Superior temporal gyrus (tissue), 1 donor: ENCODE data around the gene TSC22D1.

Experiments
- DNase-seq: peaks from one replicate; pipeline ENCODE4 v3.0.0-alpha.2; 2016; ENCODE audit errors: extremely low spot score

Gene TSC22D1

GRCh38 chr13:44452418-44452817 lies 123.7 kb downstream of the TSC22D1 start:
- DNase-seq: no peak

GRCh38 chr13:44451651-44452050 lies 124.5 kb downstream of the TSC22D1 start:
- no peak for DNase-seq

DNA sequence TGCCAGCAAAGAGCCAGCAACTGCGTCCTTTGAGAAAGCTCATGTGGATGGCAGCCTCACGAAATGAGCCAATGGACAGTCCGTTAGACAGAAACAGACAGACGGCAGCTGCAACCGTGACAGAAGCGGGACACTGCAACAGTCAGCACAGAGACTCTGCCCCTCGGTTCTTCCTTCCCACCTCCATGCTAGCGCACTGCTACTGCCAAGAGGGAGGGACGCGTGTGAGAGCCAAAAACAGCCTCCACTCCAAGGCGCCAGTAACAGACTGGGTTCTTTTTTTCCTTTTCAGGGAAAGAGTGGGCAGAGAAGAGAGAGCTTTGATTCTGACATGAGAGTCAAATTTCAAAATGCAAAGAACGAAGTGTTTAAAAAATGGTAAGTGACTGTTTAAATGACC lies 125.0 kb downstream of the TSC22D1 start:
- peak; percentile 63 for DNase-seq

GRCh38 chr13:44449999-44450821 lies 125.9 kb downstream of the TSC22D1 start:
- DNase-seq: no peak

DNA sequence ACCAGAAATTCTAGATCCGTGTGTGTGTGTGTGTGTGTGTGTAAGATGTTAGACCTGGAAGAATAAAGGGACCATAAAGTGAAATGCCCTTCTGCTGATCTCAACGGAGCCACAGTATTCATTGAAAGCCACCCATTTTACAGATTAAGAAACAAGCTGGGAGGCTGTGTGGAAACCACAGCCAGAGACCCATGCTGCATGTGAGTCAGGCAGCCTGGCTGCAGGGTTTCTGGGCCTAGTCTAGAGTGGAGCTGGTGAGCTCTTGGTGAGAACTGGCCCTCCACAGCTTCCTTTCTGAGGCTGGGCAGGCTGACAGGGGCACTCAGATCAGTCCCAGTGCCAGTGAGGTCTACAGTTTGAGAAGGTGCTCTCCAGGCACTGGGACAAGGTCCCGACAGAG lies 127.3 kb downstream of the TSC22D1 start:
- DNase-seq: no peak

GRCh38 chr13:44448373-44448772 lies 127.8 kb downstream of the TSC22D1 start:
- no peak for DNase-seq

DNA sequence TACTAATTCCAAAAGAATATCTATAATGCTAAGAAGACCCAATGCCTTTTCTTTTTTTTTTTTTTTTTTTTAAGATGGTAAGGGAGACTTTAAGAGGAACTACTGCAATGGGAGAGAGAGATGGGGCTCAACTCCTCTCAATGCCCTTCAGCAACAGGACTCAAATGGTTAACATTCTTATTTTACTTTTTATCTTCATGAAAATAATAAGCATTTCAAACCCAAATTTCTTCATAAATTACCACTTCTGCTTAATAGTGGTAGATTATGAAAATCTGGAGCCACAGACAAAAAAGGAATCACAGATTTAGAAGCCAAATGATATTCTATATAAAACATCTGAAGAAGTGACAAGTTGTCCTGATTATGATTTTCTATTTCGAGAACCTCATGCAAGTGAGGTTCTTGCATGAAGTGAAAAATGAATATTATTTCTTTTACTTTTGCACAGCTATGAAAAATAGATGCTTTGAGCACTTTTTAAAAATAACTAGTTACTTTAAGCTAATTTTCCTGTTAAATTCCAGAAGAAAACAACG lies 128.3 kb downstream of the TSC22D1 start:
- DNase-seq: peak; percentile 65

GRCh38 chr13:44440046-44440608 lies 136.0 kb downstream of the TSC22D1 start:
- no peak for DNase-seq

- no peak for DNase-seq
Observed at GRCh38 chr13:44439452-44440024, 136.6 kb downstream of the TSC22D1 start.

DNA sequence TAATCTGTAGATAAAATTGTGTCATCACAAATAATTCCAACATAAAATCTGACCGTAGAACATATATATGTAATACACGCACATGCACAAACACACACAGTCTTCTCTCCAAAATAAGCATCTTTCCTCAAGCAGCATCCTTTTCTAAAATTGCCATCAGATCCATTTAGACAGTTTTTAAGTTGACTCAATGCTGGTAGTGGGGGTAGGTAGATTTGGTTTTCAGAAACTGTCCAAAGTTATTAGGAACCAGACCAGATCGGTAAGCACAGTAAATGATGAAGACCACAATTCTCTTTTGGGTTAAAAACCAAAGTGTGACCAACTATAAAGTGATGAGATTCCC lies 137.9 kb downstream of the TSC22D1 start:
- no peak for DNase-seq

DNA sequence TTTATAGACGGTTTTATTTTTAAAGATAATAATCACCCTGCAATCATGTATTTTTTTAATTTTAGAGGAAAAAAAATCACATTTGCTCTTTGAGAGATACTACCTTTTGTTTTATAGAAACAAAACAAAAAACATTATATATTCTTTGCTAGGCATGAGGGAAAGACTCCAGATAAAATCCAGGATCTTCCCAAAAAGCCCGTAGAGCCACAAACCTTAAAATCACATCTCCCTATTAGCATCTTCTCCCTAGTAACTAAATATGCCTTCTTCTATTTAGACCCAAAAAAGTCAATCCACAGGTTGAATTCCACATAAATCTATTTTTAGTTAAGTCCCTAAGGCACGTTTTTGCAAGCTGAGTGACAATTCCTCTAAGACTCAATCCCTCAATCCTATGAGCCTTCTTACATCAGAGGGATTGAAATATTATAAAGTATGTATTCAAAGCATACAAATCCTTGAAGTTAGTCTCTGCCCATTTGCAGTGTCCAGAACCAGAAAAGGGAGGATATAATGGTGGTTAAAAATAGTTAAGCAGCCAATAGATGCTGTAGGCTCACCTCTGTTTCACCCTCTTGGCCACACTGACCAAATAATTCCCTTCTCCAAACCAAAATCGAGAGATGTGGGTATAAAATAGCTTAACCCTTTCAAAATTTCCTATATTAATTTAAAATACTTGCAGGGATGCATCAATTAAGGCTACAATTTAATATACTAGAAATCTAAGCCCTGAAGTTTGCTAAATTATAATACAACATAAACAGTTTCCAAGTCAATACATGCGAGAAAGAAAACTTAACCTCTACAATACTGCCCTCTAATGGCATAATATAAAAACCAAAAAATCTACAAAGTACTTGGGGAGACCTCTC lies 138.5 kb downstream of the TSC22D1 start:
- DNase-seq: peak; percentile 95

DNA sequence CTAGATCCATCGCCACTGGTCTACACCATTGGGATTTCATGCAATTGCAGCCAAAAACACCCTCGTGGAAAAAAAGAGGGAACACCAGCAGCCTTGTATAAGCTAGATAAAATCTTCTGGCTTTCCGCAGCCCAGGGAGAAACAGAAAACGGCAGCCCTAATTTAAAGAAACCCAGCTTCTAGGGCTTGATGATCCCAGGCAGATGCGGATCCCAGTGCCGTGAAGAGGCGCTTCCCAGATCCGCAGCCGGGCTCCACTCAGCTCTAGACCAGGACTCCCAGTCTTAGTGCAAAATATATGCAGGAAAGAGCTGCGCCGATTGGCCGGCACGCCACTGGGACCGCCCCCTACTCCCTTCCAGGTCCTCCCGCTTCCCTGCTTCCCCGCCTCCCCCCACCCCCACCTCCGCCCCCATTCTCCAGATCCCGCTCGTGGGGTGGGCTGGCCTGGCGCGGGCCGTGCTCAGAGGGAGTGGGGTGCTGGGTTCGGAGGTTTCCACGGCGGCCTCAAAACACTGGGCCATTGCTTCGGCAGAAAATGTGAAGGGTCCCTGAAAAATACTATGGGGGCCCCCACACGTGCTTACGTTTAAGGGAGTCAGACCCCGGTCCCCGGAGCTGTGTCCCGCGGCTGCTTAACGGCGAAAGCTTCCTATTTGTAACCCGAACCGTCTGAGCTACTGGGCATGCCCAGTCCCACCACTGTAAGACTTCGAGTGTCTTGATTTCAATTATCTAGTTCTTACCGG lies 139.4 kb downstream of the TSC22D1 start:
- DNase-seq: peak; percentile 97

DNA sequence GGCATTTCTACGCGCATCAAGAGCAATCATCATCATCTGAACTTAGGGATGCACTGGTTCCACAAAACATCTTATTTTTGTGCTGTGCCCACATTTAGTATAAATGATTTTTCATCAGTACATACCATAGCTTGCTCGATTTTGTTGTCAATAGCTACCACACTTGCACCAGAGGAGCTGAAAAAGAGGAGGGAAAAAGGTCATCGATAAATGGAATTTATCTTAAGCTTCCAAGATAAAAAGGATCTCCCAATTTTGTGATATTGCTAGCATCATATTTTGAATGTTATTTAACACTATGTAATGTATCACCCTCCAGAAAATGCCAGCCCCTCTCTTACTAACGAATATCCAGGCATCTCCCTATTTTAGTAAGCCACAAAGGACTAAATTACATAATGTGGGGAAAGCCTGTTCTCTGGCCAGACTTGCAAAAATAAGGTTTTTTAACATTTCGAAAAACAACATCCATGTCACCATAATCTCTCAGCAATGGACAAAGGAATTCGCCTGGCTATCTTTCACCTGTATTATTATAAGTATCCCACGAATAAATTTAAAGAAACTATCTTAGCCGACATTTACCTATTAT lies 140.1 kb downstream of the TSC22D1 start:
- peak; percentile 60 for DNase-seq

GRCh38 chr13:44435142-44435918 lies 140.8 kb downstream of the TSC22D1 start:
- DNase-seq: peak; percentile 93

GRCh38 chr13:44434766-44435141 lies 141.4 kb downstream of the TSC22D1 start:
- DNase-seq: peak; percentile 67

GRCh38 chr13:44433863-44434765 lies 142.0 kb downstream of the TSC22D1 start:
- peak; percentile 22 for DNase-seq

GRCh38 chr13:44432650-44433049 lies 143.5 kb downstream of the TSC22D1 start:
- DNase-seq: peak; percentile 45

- DNase-seq: peak; percentile 20
Observed at GRCh38 chr13:44431150-44431549, 145.0 kb downstream of the TSC22D1 start.

DNA sequence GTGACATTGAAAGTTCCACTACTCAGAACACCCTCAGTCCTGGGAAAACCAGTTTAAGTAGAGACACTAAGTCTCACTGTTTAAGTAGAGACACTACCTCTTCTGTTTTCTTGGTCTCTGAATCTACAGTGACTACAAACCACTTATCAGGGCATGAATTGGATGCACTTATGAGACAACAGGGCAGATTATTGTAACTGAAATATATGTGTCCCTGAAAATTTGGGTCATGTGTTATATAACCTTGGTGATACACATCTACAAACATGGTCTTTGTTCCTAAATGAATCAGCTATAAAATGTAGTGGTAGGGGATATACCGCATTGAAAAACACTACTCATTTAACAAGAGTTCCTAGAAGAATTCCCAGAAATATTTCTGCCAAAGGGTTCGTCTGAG lies 146.8 kb downstream of the TSC22D1 start:
- DNase-seq: peak; percentile 21
